ENCODE measurements around the gene CLDN6.

DNA sequence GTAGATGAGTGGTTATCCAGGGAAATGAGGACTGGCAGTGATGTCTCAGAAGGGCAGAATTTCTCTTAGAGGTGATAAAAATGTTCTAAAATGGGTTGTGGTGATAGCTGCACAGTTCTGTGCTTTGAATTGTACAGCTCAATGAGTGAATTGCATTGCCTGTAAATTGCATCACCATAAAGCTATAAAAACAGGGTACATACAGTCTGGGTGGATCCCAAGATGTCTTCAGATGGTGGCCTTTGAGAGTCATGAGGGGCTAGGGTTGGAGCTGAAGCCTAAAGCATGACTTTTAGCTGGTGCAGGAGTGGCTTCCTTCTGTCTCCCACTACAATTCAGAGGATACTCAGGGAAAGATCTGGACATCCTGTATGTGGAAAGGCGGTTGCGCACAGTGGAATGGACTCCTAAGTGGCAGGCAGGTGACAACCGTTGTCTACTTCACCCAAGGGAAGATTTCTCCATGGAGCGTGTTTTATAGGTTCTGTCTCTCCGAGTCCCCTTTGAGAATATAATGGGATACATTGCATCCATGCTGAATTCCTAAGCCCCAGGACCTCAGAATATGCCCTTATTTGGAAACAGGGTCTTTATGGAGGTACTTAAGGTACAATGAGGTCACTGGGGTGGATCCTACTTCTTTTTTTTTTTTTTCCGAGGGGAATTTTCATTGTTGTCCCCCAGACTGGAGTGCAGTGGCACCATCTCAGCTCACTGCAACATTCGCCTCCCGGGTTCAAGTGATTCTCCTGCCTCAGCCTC lies 45.8 kb upstream of the CLDN6 start:
- TF ChIP-seq, protein P1, sequence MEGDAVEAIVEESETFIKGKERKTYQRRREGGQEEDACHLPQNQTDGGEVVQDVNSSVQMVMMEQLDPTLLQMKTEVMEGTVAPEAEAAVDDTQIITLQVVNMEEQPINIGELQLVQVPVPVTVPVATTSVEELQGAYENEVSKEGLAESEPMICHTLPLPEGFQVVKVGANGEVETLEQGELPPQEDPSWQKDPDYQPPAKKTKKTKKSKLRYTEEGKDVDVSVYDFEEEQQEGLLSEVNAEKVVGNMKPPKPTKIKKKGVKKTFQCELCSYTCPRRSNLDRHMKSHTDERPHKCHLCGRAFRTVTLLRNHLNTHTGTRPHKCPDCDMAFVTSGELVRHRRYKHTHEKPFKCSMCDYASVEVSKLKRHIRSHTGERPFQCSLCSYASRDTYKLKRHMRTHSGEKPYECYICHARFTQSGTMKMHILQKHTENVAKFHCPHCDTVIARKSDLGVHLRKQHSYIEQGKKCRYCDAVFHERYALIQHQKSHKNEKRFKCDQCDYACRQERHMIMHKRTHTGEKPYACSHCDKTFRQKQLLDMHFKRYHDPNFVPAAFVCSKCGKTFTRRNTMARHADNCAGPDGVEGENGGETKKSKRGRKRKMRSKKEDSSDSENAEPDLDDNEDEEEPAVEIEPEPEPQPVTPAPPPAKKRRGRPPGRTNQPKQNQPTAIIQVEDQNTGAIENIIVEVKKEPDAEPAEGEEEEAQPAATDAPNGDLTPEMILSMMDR (IDR thresholded peaks at IDR 0.05): no peak
- TF ChIP-seq ZFX (IDR thresholded peaks at IDR 0.05; ENCODE audit: borderline replicate concordance): no peak

Data from 22Rv1 (cell line).